IPS DF 19.7 (cell line): ENCODE data around the gene MYG1.
"Not testable (repeated sequence)": the region's sequence is repeated elsewhere in the genome, so short reads cannot be mapped to it uniquely, and the experiment has no call there.

Experiments used
- DNase-seq: peaks from one replicate; pipeline ENCODE4 v3.0.0-alpha.2; 2013; ENCODE audit warnings: low read depth, low spot score

MYG1 gene

DNA sequence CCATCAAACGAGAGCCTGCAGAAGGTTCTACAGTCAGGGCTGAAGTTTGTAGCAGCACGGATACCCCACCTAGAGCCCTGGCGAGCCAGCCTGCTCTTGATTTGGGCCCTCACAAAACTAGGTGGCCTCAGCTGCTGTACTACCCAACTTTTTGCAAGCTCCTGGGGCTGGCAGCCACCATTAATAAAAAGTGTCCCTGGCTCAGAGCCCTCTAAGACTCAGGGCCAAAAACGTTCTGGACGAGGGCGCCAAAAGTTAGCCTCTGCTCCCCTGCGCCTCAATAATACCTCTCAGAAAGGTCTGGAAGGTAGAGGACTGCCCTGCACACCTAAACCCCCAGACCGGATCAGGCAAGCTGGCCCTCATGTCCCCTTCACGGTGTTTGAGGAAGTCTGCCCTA is 13.0 kb upstream of the MYG1 start:
- no peak for DNase-seq

DNA sequence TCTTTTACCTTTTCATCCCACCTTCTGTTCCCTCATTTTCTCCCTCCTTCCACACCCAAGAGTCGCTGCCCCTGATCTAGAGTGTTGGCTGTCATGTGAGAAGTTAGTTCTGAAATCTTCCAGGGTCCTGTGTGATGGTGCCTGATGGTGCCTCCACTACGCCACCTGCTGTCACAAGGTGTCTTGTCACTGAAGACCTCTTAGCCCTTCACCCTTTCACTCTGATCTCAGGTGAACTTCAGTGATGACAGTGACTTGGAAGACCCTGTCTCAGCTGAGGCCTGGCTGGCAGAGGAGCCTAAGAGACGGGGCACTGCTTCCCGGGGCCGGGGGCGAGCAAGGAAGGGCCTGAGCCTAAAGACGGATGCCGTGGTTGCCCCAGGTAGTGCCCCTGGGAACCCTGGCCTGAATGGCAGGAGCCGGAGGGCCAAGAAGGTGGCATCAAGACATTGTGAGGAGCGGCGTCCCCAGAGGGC is 11.7 kb upstream of the MYG1 start:
- no peak for DNase-seq

DNA sequence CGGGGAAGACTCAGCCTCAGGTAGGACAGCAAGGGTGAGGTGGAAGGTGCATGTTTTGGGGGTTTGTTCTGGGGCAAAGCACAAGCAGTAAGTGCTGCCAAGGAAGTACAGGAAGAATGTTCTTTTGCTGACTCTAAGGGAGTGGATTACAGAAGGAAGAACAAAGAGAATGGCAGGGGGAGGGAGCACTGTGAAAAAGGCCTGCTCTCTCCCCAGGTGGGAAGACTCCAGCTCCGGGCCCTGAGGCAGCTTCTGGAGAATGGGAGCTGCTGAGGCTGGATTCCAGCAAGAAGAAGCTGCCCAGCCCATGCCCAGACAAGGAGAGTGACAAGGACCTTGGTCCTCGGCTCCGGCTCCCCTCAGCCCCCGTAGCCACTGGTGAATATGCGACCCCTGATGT is 11.2 kb upstream of the MYG1 start:
- no peak for DNase-seq

- DNase-seq, result no peak
Measured at GRCh38 chr12:53289891-53290290, 9.6 kb upstream of the MYG1 start.

DNA sequence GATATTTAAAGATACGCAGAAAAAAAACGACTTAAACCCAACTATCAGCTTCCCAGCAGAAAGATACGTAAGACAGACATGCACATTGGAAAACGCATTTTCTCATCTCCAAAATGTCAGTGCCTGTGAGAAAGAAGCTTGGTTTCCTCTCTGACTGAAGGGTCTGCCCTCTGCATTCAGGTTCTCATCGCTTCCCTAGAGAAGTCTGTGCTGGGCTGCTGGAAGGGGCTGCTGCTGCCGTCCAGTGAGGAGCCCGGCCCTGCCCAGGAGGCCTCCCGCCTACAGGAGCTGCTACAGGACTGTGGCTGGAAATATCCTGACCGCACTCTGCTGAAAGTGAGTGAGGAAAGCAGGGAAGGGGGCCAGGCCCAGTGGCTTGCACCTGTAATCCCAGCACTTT is 8.8 kb upstream of the MYG1 start:
- no peak for DNase-seq

GRCh38 chr12:53292426-53292825 is 7.1 kb upstream of the MYG1 start:
- DNase-seq, result no peak

DNA sequence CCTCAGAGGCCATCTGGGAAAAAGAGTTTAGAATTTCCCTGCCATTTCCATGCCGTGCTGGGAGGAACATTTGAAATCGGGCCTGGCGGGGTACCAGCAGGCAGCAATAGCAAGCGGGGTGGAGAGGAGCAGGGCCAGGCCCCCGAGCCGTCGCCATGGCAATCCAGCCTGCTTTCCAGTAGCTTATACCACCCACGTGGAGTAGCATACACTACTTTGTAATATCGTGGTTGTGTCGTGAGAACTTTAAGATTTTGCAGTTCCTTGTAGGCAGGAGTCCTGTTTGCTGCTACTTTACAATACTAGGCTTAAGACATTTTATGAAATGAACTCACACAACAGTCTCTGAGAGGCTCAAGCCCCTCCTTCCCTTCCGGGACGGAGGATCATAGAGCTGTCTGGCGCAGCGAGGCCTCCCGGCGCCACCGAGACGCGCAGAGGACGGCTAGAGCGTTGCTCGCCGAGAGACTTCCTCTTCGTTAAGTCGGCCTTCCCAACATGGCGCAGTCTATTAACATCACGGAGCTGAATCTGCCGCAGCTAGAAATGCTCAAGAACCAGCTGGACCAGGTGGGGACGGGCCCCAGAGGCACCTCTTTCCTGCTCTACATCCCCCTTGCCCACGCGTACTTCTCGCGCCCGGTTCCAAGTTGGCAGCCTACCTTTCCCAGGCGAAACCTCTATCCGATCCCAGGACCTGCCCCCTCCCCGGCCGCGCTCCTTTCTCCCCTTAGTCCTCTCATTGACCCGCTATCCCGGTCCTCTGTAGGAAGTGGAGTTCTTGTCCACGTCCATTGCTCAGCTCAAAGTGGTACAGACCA is 4.2 kb upstream of the MYG1 start, which contains the start of gene PFDN5:
PFDN5 (plus strand) TSS at position 473 of the 821 bp plus-strand sequence; CDS start at position 499, 26 bp downstream.
- DNase-seq, result peak; percentile 63

GRCh38 chr12:53295891-53296219 is 3.6 kb upstream of the MYG1 start:
- no peak for DNase-seq

DNA sequence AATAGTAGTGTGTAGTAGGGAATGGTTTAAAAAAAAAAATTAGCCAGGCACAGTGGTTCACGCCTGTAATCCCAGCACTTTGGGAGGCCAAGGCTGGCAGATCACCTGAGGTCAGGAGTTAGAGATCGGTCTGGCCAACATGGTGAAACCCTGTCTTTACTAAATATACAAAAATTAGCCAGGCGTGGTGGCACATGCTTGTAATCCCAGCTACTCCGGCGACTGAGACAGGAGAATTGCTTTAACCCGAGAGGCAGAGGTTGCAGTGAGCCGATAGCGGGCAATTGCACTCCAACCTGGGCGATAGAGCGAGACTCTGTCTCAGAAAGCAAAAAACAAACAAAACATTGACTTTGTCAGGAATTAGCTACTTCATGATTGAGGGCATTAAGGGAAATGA is 2.4 kb upstream of the MYG1 start:
- not testable (repeated sequence) for DNase-seq

- DNase-seq, result no peak
Measured at GRCh38 chr12:53298164-53298563, 1.3 kb upstream of the MYG1 start.

- no peak for DNase-seq
Measured at GRCh38 chr12:53299101-53299453, 418 bp upstream of the MYG1 start.

- no peak for DNase-seq
Measured at GRCh38 chr12:53300187-53300586, 692 bp downstream of the MYG1 start.

- no peak for DNase-seq
Measured at GRCh38 chr12:53302903-53303302, 3.4 kb downstream of the MYG1 start.

- DNase-seq, result no peak
Measured at GRCh38 chr12:53306826-53307225, 7.3 kb downstream of the MYG1 start.

DNA sequence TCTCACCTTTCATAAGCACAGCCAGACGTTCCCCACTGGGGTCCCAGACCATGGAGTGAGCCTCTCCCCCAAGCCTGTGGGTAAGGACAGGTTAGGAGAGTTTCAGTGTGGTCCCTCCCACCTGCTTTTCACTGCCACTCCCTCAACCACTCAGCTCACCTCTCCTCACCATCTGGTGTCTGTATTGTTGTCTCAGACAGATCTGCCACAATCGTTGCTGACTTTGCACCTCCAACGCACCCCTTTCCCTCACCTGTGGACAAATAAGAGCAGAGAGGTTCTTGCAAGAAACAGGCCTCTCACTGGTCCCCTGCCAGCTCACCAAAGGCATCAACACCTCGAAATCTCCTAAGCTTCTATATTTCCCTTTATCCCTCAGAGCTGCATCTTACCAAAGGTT is 8.8 kb downstream of the MYG1 start:
- no peak for DNase-seq

DNA sequence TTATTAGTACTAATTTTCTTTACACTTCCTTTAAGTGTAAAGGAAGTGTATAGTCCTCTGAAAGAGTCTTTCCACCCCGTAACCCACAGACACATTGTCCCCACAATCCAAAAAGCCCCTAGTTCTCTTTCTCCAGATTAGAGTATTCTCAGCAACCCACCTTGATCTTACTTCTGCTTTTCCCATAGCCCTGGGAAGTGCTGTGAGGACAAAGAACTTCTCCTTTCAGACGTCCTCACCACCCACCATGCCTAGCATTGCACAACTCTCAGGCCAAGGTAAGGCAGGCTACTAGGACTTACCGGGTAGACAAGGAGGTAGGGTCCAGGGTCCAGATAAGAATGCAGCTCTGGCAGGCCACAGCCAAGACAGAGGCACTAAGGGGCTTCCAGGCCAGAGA is 14.5 kb downstream of the MYG1 start:
- DNase-seq, result no peak

GRCh38 chr12:53320352-53321195 is 21.1 kb downstream of the MYG1 start:
- no peak for DNase-seq

DNA sequence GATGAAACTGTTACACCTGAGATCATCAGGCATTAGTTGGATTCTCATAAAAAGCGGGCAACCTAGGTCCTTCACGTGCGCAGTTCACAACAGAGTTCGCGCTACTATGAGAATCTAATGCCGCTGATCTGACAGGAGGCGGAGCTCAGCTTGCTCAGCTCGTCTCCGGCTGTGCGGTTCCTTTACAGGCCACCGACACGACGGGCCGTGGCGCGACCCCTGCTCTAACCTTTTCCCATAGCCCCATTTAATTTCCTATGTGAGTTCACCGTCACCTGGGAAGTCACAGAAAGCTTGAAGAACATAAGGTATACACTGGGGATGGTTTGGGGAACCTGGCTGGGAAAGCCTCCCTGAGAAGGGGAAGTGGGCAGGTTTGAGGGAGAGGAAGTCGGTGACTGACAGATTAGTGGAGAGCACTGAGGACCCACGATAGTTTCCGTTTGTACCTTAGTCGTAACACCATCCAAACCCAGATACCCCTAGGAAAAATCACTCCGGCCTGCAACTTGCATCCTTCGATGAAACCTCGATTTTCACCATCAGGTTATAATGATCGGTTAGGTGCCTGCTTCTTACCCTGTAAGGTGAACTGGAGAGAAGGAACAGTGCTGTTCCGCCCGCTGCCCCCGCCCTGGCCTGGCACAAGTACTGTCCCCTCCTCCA is 24.8 kb downstream of the MYG1 start:
- no peak for DNase-seq

GRCh38 chr12:53324779-53325510 is 25.4 kb downstream of the MYG1 start:
- no peak for DNase-seq

DNA sequence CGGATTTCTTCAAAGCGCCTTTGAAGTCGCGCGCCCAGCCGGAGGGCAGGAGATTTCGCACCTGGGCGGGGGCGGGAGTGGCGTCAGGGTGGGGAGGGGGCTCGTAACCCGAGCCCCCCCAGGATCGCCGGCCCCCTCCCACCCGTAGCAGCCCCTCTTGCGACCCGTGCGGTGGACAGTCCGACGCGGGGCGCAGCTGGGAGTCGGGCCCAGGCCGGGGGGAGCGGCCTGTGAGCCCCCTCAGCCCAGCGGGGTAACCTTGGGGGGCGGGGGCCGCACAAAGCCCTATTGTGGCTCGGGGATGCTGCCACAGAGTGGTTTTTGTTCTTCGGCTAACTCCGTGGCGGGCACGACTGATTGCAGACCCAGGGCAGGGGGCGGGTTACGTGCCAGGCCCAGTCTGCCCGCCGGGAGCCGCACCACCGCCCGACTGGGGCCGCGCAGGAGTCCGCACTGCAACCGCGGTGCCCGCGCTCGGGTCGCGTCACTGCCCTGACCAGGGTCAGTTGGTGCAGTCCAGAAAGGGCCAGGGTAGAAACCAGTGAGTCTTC is 26.1 kb downstream of the MYG1 start:
- no peak for DNase-seq

DNA sequence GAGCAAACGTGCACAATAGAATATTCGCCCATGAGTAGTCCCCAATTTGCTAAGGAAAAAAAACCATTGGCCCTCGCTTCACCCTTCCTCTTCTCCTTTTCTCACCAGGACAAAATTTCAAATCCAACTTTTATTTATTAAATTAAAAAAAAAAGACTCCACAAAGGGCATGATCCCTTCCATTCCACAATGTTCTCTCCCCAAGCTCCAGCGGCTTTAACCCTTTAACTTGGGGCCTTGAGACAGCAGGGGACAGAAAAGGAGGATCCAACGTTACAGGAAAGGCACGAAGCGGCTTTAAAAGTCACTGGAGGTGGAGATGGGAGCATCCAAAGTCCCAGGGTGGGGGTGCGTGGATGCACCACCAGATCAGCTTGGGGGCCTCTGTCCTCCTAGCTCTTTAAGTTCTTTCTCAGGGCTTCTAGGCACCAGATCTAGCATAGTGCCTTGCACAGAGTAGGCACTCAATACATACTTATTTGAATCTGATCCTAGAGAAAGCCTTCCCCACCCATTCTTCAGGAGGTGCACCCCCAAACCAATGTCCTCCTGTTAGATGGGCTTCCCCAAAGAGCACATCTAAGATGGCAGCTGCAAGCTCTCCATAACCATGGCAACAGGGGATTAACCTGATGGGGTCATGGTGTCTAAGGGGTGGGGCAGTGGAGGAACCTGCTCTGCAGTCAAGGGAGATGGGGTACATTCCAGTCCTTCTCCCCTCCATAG is 27.1 kb downstream of the MYG1 start:
- DNase-seq, result no peak
